ENCODE data around the gene TCEA3. TPM values are rescaled to one million over a fixed set of nuclear protein-coding genes. Genes with fewer than 3 reads are reported as not detected.

Gene TCEA3
- total and polyA plus RNA-seq, 4 experiments from 2014 or later, result 22.7 to 30.8 (median 28.3) TPM

- no peak overlapping the region for H3K4me3 ChIP-seq (ENCODE audit: low read length in 2 of 2)
- no peak for DNase-seq
- no peaks in the 10 kb centered on the region for H3K9me3 Mint-ChIP-seq
- intact Hi-C loops (cut with micrococcal nuclease), result no loop called here
- H3K27me3 ChIP-seq (ENCODE audit: insufficient read depth, low read length), result no peaks in the 10 kb centered on the region
- no peaks in the 10 kb centered on the region for H3K9me3 ChIP-seq (ENCODE audit: control insufficient read depth in 1 of 2, low read length in 2 of 2)
- peak overlapping the region in 1 of 7 donors; percentile 56 for H3K27ac Mint-ChIP-seq
- peaks cover 25 to 35% (median 30%) of the 10 kb centered on the region in 4 donors for H3K4me1 Mint-ChIP-seq
- peaks cover 0 to 4% of the 10 kb centered on the region in 2 donors for H3K36me3 Mint-ChIP-seq
- POLR2A ChIA-PET (ENCODE audit: partially characterized antibody), result interaction anchor here (1.3 to 1.5 kb wide), 2 partner anchors 18 to 78 kb away, joined by 3 to 5 read pairs; no protein-coding TSS in a partner anchor
- H3K4me1 ChIP-seq (ENCODE audit: insufficient read depth, low read length), result peaks cover 33% of the 10 kb centered on the region
- no peak overlapping the region for H3K27ac ChIP-seq (ENCODE audit: low read depth, low read length)
- no peak overlapping the region for H3K4me3 Mint-ChIP-seq
- CTCF ChIA-PET (ENCODE audit: partially characterized antibody), result interaction anchor here (2.5 kb wide), 1 partner anchor 18 kb away, joined by 15 read pairs; no protein-coding TSS in a partner anchor
- peaks cover 0 to 2% of the 10 kb centered on the region in 2 donors for H3K27me3 Mint-ChIP-seq
- no peaks in the 10 kb centered on the region for H3K36me3 ChIP-seq (ENCODE audit: insufficient read depth, low read length)
Measured at GRCh38 chr1:23421343-23421742, 3.2 kb downstream of the TCEA3 start.

- Histone ChIP-seq H3K9me3 (ENCODE audit: control insufficient read depth in 1 of 2, low read length in 2 of 2) (no peaks in the 10 kb centered on the region), H3K4me1 (ENCODE audit: insufficient read depth, low read length) (peaks cover 33% of the 10 kb centered on the region), H3K27me3 (ENCODE audit: insufficient read depth, low read length) (no peaks in the 10 kb centered on the region), H3K36me3 (ENCODE audit: insufficient read depth, low read length) (no peaks in the 10 kb centered on the region), H3K4me3 (ENCODE audit: low read length in 2 of 2) (no peak overlapping the region), H3K27ac (ENCODE audit: low read depth, low read length) (no peak overlapping the region)
- POLR2A ChIA-PET (ENCODE audit: partially characterized antibody), result interaction anchor here (1.1 kb wide), 1 partner anchor 76 kb away, joined by 3 read pairs; the partner anchor contains the start of gene HNRNPR
- H3K27me3 Mint-ChIP-seq, result peaks cover 0 to 2% of the 10 kb centered on the region in 2 donors
- peak overlapping the region in 3 of 7 donors; percentile 33 to 61 (median 56) for H3K27ac Mint-ChIP-seq
- DNase-seq, result no peak
- H3K36me3 Mint-ChIP-seq, result peaks cover 0 to 4% of the 10 kb centered on the region in 2 donors
- CTCF ChIA-PET (ENCODE audit: partially characterized antibody), result interaction anchor here (2.5 kb wide), 1 partner anchor 17 kb away, joined by 15 read pairs; no protein-coding TSS in a partner anchor
- no peaks in the 10 kb centered on the region for H3K9me3 Mint-ChIP-seq
- intact Hi-C loops (cut with micrococcal nuclease), result no loop called here
- H3K4me1 Mint-ChIP-seq, result peaks cover 25 to 35% (median 28%) of the 10 kb centered on the region in 4 donors
- H3K4me3 Mint-ChIP-seq, result no peak overlapping the region
Measured at GRCh38 chr1:23420778-23421177, 3.8 kb downstream of the TCEA3 start.

- no peaks in the 10 kb centered on the region for H3K36me3 ChIP-seq (ENCODE audit: insufficient read depth, low read length)
- no peaks in the 10 kb centered on the region for H3K9me3 ChIP-seq (ENCODE audit: control insufficient read depth in 1 of 2, low read length in 2 of 2)
- H3K27me3 ChIP-seq (ENCODE audit: insufficient read depth, low read length), result no peaks in the 10 kb centered on the region
- no peak overlapping the region for H3K4me3 Mint-ChIP-seq
- no peak for DNase-seq
- H3K27ac ChIP-seq (ENCODE audit: low read depth, low read length), result no peak overlapping the region
- H3K36me3 Mint-ChIP-seq, result peaks cover 0 to 4% of the 10 kb centered on the region in 2 donors
- no peaks in the 10 kb centered on the region for H3K9me3 Mint-ChIP-seq
- peaks cover 23 to 30% (median 26%) of the 10 kb centered on the region in 4 donors for H3K4me1 Mint-ChIP-seq
- H3K4me3 ChIP-seq (ENCODE audit: low read length in 2 of 2), result no peak overlapping the region
- POLR2A ChIA-PET (ENCODE audit: partially characterized antibody), result interaction anchor here (0.8 kb wide), 1 partner anchor 75 kb away, joined by 3 read pairs; the partner anchor contains the start of gene HNRNPR
- intact Hi-C loops (cut with micrococcal nuclease), result no loop called here
- H3K27ac Mint-ChIP-seq, result peak overlapping the region in 1 of 7 donors; percentile 57
- peaks cover 26% of the 10 kb centered on the region for H3K4me1 ChIP-seq (ENCODE audit: insufficient read depth, low read length)
- peaks cover 0 to 1% of the 10 kb centered on the region in 2 donors for H3K27me3 Mint-ChIP-seq
- CTCF ChIA-PET (ENCODE audit: partially characterized antibody), result no interaction called here
Measured at GRCh38 chr1:23419180-23419579, 5.4 kb downstream of the TCEA3 start.

GRCh38 chr1:23417570-23417969, 7.0 kb downstream of the TCEA3 start:
- H3K27ac Mint-ChIP-seq, result peak overlapping the region in 1 of 7 donors; percentile 15
- peaks cover 9 to 16% (median 14%) of the 10 kb centered on the region in 4 donors for H3K4me1 Mint-ChIP-seq
- ChIA-PET CTCF (ENCODE audit: partially characterized antibody) (no interaction called here), POLR2A (ENCODE audit: partially characterized antibody) (no interaction called here)
- Histone ChIP-seq H3K4me1 (ENCODE audit: insufficient read depth, low read length) (peaks cover 14% of the 10 kb centered on the region), H3K36me3 (ENCODE audit: insufficient read depth, low read length) (no peaks in the 10 kb centered on the region), H3K27ac (ENCODE audit: low read depth, low read length) (no peak overlapping the region), H3K9me3 (ENCODE audit: control insufficient read depth in 1 of 2, low read length in 2 of 2) (no peaks in the 10 kb centered on the region), H3K4me3 (ENCODE audit: low read length in 2 of 2) (no peak overlapping the region), H3K27me3 (ENCODE audit: insufficient read depth, low read length) (no peaks in the 10 kb centered on the region)
- no peak for DNase-seq
- no peaks in the 10 kb centered on the region for H3K27me3 Mint-ChIP-seq
- no peak overlapping the region for H3K4me3 Mint-ChIP-seq
- intact Hi-C loops (cut with micrococcal nuclease), result no loop called here
- no peaks in the 10 kb centered on the region for H3K9me3 Mint-ChIP-seq
- H3K36me3 Mint-ChIP-seq, result peaks cover 0 to 4% of the 10 kb centered on the region in 2 donors

DNA sequence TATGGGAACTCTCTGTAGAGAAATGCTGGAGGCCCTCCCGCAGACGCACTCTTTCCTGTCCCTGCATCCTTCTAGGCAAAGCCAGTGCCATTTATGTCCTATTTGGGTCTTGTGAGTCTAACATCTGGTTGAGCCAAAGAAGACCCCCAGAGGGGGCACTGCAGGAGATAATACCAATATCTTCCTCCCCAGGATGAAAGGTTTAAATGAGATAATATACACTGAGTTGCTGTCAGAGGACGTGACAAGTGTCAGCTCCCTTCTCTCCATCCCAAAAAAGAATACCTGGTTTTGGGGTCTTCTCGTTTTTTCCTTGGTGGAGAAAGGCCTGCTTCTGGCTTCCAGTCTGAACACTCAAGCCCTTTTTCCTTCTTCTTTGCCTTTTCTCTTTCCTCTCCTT, 7.6 kb downstream of the TCEA3 start:
- H3K27me3 Mint-ChIP-seq, result no peaks in the 10 kb centered on the region
- ChIA-PET POLR2A (ENCODE audit: partially characterized antibody) (no interaction called here), CTCF (ENCODE audit: partially characterized antibody) (interaction anchor here (0.6 kb wide), 1 partner anchor 14 kb away, joined by 3 read pairs; no protein-coding TSS in a partner anchor)
- no peak overlapping the region for H3K4me3 ChIP-seq (ENCODE audit: low read length in 2 of 2)
- DNase-seq, result no peak
- H3K4me1 ChIP-seq (ENCODE audit: insufficient read depth, low read length), result peaks cover 8% of the 10 kb centered on the region
- intact Hi-C loops (cut with micrococcal nuclease), result no loop called here
- no peak overlapping the region for H3K27ac Mint-ChIP-seq
- H3K4me1 Mint-ChIP-seq, result peaks cover 3 to 10% (median 7%) of the 10 kb centered on the region in 4 donors
- H3K9me3 ChIP-seq (ENCODE audit: control insufficient read depth in 1 of 2, low read length in 2 of 2), result no peaks in the 10 kb centered on the region
- H3K27me3 ChIP-seq (ENCODE audit: insufficient read depth, low read length), result no peaks in the 10 kb centered on the region
- H3K36me3 Mint-ChIP-seq, result peaks cover 0 to 2% of the 10 kb centered on the region in 2 donors
- H3K9me3 Mint-ChIP-seq, result no peaks in the 10 kb centered on the region
- H3K27ac ChIP-seq (ENCODE audit: low read depth, low read length), result no peak overlapping the region
- no peaks in the 10 kb centered on the region for H3K36me3 ChIP-seq (ENCODE audit: insufficient read depth, low read length)
- H3K4me3 Mint-ChIP-seq, result no peak overlapping the region

GRCh38 chr1:23408797-23409290, 15.7 kb downstream of the TCEA3 start:
- CTCF ChIA-PET (ENCODE audit: partially characterized antibody), result interaction anchor here (0.9 to 1.3 kb wide), 2 partner anchors 14 to 88 kb away, joined by 4 read pairs; no protein-coding TSS in a partner anchor
- no peaks in the 10 kb centered on the region for H3K9me3 ChIP-seq (ENCODE audit: control insufficient read depth in 1 of 2, low read length in 2 of 2)
- no peaks in the 10 kb centered on the region for H3K27me3 Mint-ChIP-seq
- H3K9me3 Mint-ChIP-seq, result no peaks in the 10 kb centered on the region
- H3K36me3 ChIP-seq (ENCODE audit: insufficient read depth, low read length), result no peaks in the 10 kb centered on the region
- H3K36me3 Mint-ChIP-seq, result no peaks in the 10 kb centered on the region
- no peak for DNase-seq
- no peak overlapping the region for H3K4me3 ChIP-seq (ENCODE audit: low read length in 2 of 2)
- H3K4me3 Mint-ChIP-seq, result no peak overlapping the region
- no peak overlapping the region for H3K27ac Mint-ChIP-seq
- intact Hi-C loops (cut with micrococcal nuclease), result no loop called here
- POLR2A ChIA-PET (ENCODE audit: partially characterized antibody), result interaction anchor here (1.4 kb wide), 1 partner anchor 13 kb away, joined by 4 read pairs; no protein-coding TSS in a partner anchor
- H3K4me1 ChIP-seq (ENCODE audit: insufficient read depth, low read length), result peaks cover 6% of the 10 kb centered on the region
- H3K4me1 Mint-ChIP-seq, result peaks cover 5 to 7% (median 6%) of the 10 kb centered on the region in 4 donors
- H3K27ac ChIP-seq (ENCODE audit: low read depth, low read length), result no peak overlapping the region
- H3K27me3 ChIP-seq (ENCODE audit: insufficient read depth, low read length), result no peaks in the 10 kb centered on the region

GRCh38 chr1:23407016-23407630, 17.4 kb downstream of the TCEA3 start:
- Mint-ChIP-seq H3K4me3 (no peak overlapping the region), H3K9me3 (no peaks in the 10 kb centered on the region), H3K36me3 (peaks cover 0 to 5% of the 10 kb centered on the region in 2 donors), H3K27ac (no peak overlapping the region), H3K4me1 (peaks cover 5 to 12% (median 9%) of the 10 kb centered on the region in 4 donors), H3K27me3 (no peaks in the 10 kb centered on the region)
- intact Hi-C loops (cut with micrococcal nuclease), result no loop called here
- Histone ChIP-seq H3K4me1 (ENCODE audit: insufficient read depth, low read length) (peaks cover 11% of the 10 kb centered on the region), H3K36me3 (ENCODE audit: insufficient read depth, low read length) (no peaks in the 10 kb centered on the region), H3K27ac (ENCODE audit: low read depth, low read length) (no peak overlapping the region), H3K9me3 (ENCODE audit: control insufficient read depth in 1 of 2, low read length in 2 of 2) (no peaks in the 10 kb centered on the region), H3K27me3 (ENCODE audit: insufficient read depth, low read length) (no peaks in the 10 kb centered on the region), H3K4me3 (ENCODE audit: low read length in 2 of 2) (no peak overlapping the region)
- ChIA-PET CTCF (ENCODE audit: partially characterized antibody) (no interaction called here), POLR2A (ENCODE audit: partially characterized antibody) (no interaction called here)
- no peak for DNase-seq
